NCI-H128 (cell line): ENCODE data around the gene ELAPOR1.

ENCODE experiments used
- DNase-seq: peaks from one replicate; lab custom pipeline; 2025; ENCODE audit not compliant: unreplicated experiment; lab: John Stamatoyannopoulos, UW

Gene ELAPOR1

GRCh38 chr1:109094871-109095270 lies 19.0 kb upstream of the ELAPOR1 start:
- DNase-seq = no peak

GRCh38 chr1:109095631-109096030 lies 18.3 kb upstream of the ELAPOR1 start:
- DNase-seq = no peak

- no peak for DNase-seq
Observed at GRCh38 chr1:109096120-109096519, 17.8 kb upstream of the ELAPOR1 start.

- peak; percentile 96 for DNase-seq
Observed at GRCh38 chr1:109099938-109100773, 13.8 kb upstream of the ELAPOR1 start.

- no peak for DNase-seq
Observed at GRCh38 chr1:109104364-109105151, 9.4 kb upstream of the ELAPOR1 start.

- no peak for DNase-seq
Observed at GRCh38 chr1:109105881-109106280, 8.0 kb upstream of the ELAPOR1 start.

GRCh38 chr1:109107785-109108184 lies 6.1 kb upstream of the ELAPOR1 start:
- DNase-seq = no peak

- no peak for DNase-seq
Observed at GRCh38 chr1:109109906-109110305, 4.0 kb upstream of the ELAPOR1 start.

- DNase-seq = no peak
Observed at GRCh38 chr1:109111386-109112055, 2.4 kb upstream of the ELAPOR1 start.

GRCh38 chr1:109112056-109112651 lies 1.8 kb upstream of the ELAPOR1 start:
- no peak for DNase-seq

GRCh38 chr1:109112652-109113285 lies 1.1 kb upstream of the ELAPOR1 start:
- peak; percentile 91 for DNase-seq

- no peak for DNase-seq
Observed at GRCh38 chr1:109114342-109114674, 393 bp downstream of the ELAPOR1 start.

- DNase-seq = no peak
Observed at GRCh38 chr1:109115685-109116084, 1.8 kb downstream of the ELAPOR1 start.

GRCh38 chr1:109116286-109116685 lies 2.4 kb downstream of the ELAPOR1 start:
- DNase-seq = no peak

GRCh38 chr1:109118089-109118488 lies 4.2 kb downstream of the ELAPOR1 start:
- no peak for DNase-seq

GRCh38 chr1:109120356-109120755 lies 6.4 kb downstream of the ELAPOR1 start:
- DNase-seq = no peak

- DNase-seq = no peak
Observed at GRCh38 chr1:109131059-109131458, 17.1 kb downstream of the ELAPOR1 start.

GRCh38 chr1:109131800-109132199 lies 17.9 kb downstream of the ELAPOR1 start:
- no peak for DNase-seq

- DNase-seq = no peak
Observed at GRCh38 chr1:109133002-109133706, 19.2 kb downstream of the ELAPOR1 start.

- DNase-seq = no peak
Observed at GRCh38 chr1:109133815-109134214, 19.9 kb downstream of the ELAPOR1 start.
